HCT116 (cell line): ENCODE measurements around the gene SND1. TPM values are rescaled to one million over a fixed set of nuclear protein-coding genes. Genes with fewer than 3 reads are reported as not detected.

Experiments
- ATAC-seq: fragments of 200-7000 bp; cut with Tn5 transposase; 2 replicates; pipeline ENCODE4 v1.9.1; 2020; ENCODE audit warnings: mild to moderate bottlenecking, moderate library complexity
- BruUV-seq: library from RNA; stranded (reverse); fragments of 400-500 nt; replicated peaks from 2 replicates; lab custom pipeline; 2021; lab: Mats Ljungman, UMichigan
- CTCF ChIA-PET: fragments of 300-600 bp; sonication (Branson Sonifier 250); formaldehyde crosslinking; loops from one replicate; lab custom pipeline; 2021; ENCODE audit warnings: antibody characterized with exemption; lab: Charles Lee
- POLR2A ChIA-PET: fragments of 300-600, 350-600 bp; sonication (Branson Sonifier 250); formaldehyde crosslinking; loops from one replicate; lab custom pipeline; 2021; ENCODE audit warnings: antibody characterized with exemption; lab: Charles Lee
- RAD21 ChIA-PET, 2 experiments: fragments of 300-600 bp; sonication (Branson Sonifier 250); formaldehyde crosslinking; loops; one replicate each; lab custom pipeline; 2023; ENCODE audit warnings: low total read pairs in 2 of 2; ENCODE audit not compliant: uncharacterized antibody in 2 of 2, unreplicated experiment in 2 of 2, low non-redundant PET in 1 of 2; lab: Charles Lee
- DNase-seq: peaks from one replicate; pipeline ENCODE4 v3.0.0-alpha.2; 2010; ENCODE audit warnings: low read depth, low spot score
- H2AFZ ChIP-seq: fragments of 200-600 bp; shearing (Covaris generic), sonication (generic); 2 replicates; pipeline ENCODE4 v1.6.1; 2017; ENCODE audit warnings: low read depth, mixed run types, mixed read lengths, antibody characterized with exemption, low read length; ENCODE audit not compliant: poor library complexity, severe bottlenecking
- H3K27ac ChIP-seq: 2 replicates; pipeline ENCODE4 v1.5.1; 2012; ENCODE audit warnings: low read depth, low read length
- H3K27me3 ChIP-seq: fragments of 200-600 bp; sonication (generic); 2 replicates; pipeline ENCODE4 v1.6.1; 2016; ENCODE audit warnings: mixed run types, low read length, mixed read lengths; ENCODE audit not compliant: insufficient read depth
- H3K36me3 ChIP-seq, 2 experiments: fragments of 200-500 bp in 1 of 2; fragments of 200-600 bp in 1 of 2; sonication (Bioruptor generic) in 1 of 2; sonication (generic) in 1 of 2; 2 replicates each; pipeline versions ENCODE4 v1.5.1 to v1.6.1; 2014 to 2016; ENCODE audit warnings: low read length in 2 of 2, inconsistent platforms in 1 of 2, mixed read lengths in 1 of 2, mixed run types in 1 of 2; ENCODE audit not compliant: insufficient read depth in 2 of 2, control insufficient read depth in 1 of 2
- H3K4me1 ChIP-seq, 2 experiments: fragments of 200-600 bp in 1 of 2; sonication (generic) in 1 of 2; 2 replicates each; pipeline versions ENCODE4 v1.5.1 to v1.6.1; 2012 to 2017; ENCODE audit warnings: low read length in 2 of 2, inconsistent platforms in 1 of 2, mild to moderate bottlenecking in 1 of 2, mixed read lengths in 1 of 2, mixed run types in 1 of 2, moderate library complexity in 1 of 2; ENCODE audit not compliant: insufficient read depth in 2 of 2, control insufficient read depth in 1 of 2
- H3K4me2 ChIP-seq: fragments of 200-600 bp; sonication (generic); 2 replicates; pipeline ENCODE4 v1.6.1; 2017; ENCODE audit warnings: mixed run types, low read length, mixed read lengths
- H3K4me3 ChIP-seq, 2 experiments: fragments of 200-600 bp in 1 of 2; sonication (generic) in 1 of 2; replicated peaks in 1 of 2; 2 replicates each; pipeline ENCODE4 v1.5.1; 2011 to 2016; ENCODE audit warnings: low read length in 2 of 2, control low read depth in 1 of 2, low read depth in 1 of 2, mild to moderate bottlenecking in 1 of 2, mixed read lengths in 1 of 2, mixed run types in 1 of 2
- H3K79me2 ChIP-seq: fragments of 200-600 bp; sonication (generic); 2 replicates; pipeline ENCODE4 v1.6.1; 2017; ENCODE audit warnings: mild to moderate bottlenecking, mixed run types, low read length, moderate library complexity, mixed read lengths; ENCODE audit not compliant: insufficient read depth
- H3K9ac ChIP-seq: fragments of 200-600 bp; sonication (generic); 2 replicates; pipeline ENCODE4 v1.6.1; 2016; ENCODE audit warnings: low read length, mixed read lengths
- H3K9me2 ChIP-seq: fragments of 200-600 bp; sonication (generic), shearing (Covaris generic); 2 replicates; pipeline ENCODE4 v1.6.1; 2017; ENCODE audit warnings: mixed run types, mild to moderate bottlenecking, moderate library complexity; ENCODE audit not compliant: insufficient read depth
- H3K9me3 ChIP-seq, 2 experiments: fragments of 200-500 bp in 1 of 2; fragments of 200-600 bp in 1 of 2; sonication (Bioruptor generic) in 1 of 2; sonication (generic) in 1 of 2; 2 replicates each; pipeline ENCODE4 v1.6.1; 2014 to 2017; ENCODE audit warnings: low read length in 2 of 2, mixed read lengths in 2 of 2, inconsistent platforms in 1 of 2, low read depth in 1 of 2, mild to moderate bottlenecking in 1 of 2, mixed run types in 1 of 2, moderate library complexity in 1 of 2; ENCODE audit not compliant: control insufficient read depth in 1 of 2, insufficient read depth in 1 of 2
- H4K20me1 ChIP-seq: fragments of 200-600 bp; sonication (generic), shearing (Covaris generic); 2 replicates; pipeline ENCODE4 v1.6.1; 2017; ENCODE audit warnings: mixed run types, mild to moderate bottlenecking, moderate library complexity; ENCODE audit not compliant: insufficient read depth
- CBX3 ChIP-seq: IDR thresholded peaks from 2 replicates; pipeline ENCODE4 v1.6.1; 2012; ENCODE audit warnings: low read depth
- ELF1 ChIP-seq: IDR thresholded peaks from 2 replicates; pipeline ENCODE4 v1.6.1; 2012; ENCODE audit warnings: low read depth, borderline replicate concordance
- EZH2 ChIP-seq: fragments of 200-600 bp; sonication (generic); IDR thresholded peaks from 2 replicates; pipeline ENCODE4 v1.6.1; 2017; ENCODE audit warnings: antibody characterized with exemption, mixed run types
- EZH2phosphoT487 ChIP-seq: fragments of 200-600 bp; IDR thresholded peaks from 2 replicates; pipeline ENCODE4 v1.6.1; 2018; ENCODE audit warnings: antibody characterized with exemption, borderline replicate concordance
- JUND ChIP-seq: IDR thresholded peaks from 2 replicates; pipeline ENCODE4 v1.6.1; 2012
- MAX ChIP-seq: IDR thresholded peaks from 2 replicates; pipeline ENCODE4 v1.6.1; 2012
- POLR2A ChIP-seq: IDR thresholded peaks from 2 replicates; pipeline ENCODE4 v1.7.0; 2011; ENCODE audit warnings: borderline replicate concordance; ENCODE audit not compliant: insufficient read depth, insufficient read length; ENCODE audit errors: extremely low read depth
- POLR2AphosphoS5 ChIP-seq: IDR thresholded peaks from 2 replicates; pipeline ENCODE4 v1.6.1; 2011; ENCODE audit warnings: mild to moderate bottlenecking, low read depth, low read length, moderate library complexity
- RAD21 ChIP-seq: IDR thresholded peaks from 2 replicates; pipeline ENCODE4 v1.6.1; 2012; ENCODE audit warnings: low read depth, mild to moderate bottlenecking
- SP1 ChIP-seq: IDR thresholded peaks from 2 replicates; pipeline ENCODE4 v1.6.1; 2012; ENCODE audit warnings: low read depth
- SRF ChIP-seq: IDR thresholded peaks from 2 replicates; pipeline ENCODE4 v1.6.1; 2012; ENCODE audit warnings: low read depth
- TCF7L2 ChIP-seq: IDR thresholded peaks from 2 replicates; pipeline ENCODE4 v1.7.0; 2011; ENCODE audit warnings: borderline replicate concordance, inconsistent platforms; ENCODE audit not compliant: insufficient read depth, insufficient read length; ENCODE audit errors: extremely low read depth
- YY1 ChIP-seq: IDR thresholded peaks from 2 replicates; pipeline ENCODE4 v1.6.1; 2011; ENCODE audit warnings: low read length, low read depth, moderate library complexity, mild to moderate bottlenecking; ENCODE audit not compliant: insufficient replicate concordance; ENCODE audit errors: extremely low read depth
- ZFX ChIP-seq: fragments of 450-650 bp; IDR thresholded peaks from 2 replicates; pipeline ENCODE4 v1.6.1; 2017
- intact Hi-C: fragments of 100-400 bp; cut with micrococcal nuclease; formaldehyde crosslinking; loops from 2 replicates; pipeline ENCODE4 v1.10.0; 2022
- total RNA-seq: library from RNA; stranded (reverse); gene quantifications from one replicate; pipeline ENCODE4 v1.2.1, GENCODE V29; 2021; ENCODE audit not compliant: unreplicated experiment
- TF ChIP-seq, protein P1 (sequence below): IDR thresholded peaks from 2 replicates; pipeline ENCODE4 v1.6.1; 2012; ENCODE audit warnings: low read depth

Gene SND1
- total RNA-seq, 1 experiment from 2014 or later, result 169 TPM

DNA sequence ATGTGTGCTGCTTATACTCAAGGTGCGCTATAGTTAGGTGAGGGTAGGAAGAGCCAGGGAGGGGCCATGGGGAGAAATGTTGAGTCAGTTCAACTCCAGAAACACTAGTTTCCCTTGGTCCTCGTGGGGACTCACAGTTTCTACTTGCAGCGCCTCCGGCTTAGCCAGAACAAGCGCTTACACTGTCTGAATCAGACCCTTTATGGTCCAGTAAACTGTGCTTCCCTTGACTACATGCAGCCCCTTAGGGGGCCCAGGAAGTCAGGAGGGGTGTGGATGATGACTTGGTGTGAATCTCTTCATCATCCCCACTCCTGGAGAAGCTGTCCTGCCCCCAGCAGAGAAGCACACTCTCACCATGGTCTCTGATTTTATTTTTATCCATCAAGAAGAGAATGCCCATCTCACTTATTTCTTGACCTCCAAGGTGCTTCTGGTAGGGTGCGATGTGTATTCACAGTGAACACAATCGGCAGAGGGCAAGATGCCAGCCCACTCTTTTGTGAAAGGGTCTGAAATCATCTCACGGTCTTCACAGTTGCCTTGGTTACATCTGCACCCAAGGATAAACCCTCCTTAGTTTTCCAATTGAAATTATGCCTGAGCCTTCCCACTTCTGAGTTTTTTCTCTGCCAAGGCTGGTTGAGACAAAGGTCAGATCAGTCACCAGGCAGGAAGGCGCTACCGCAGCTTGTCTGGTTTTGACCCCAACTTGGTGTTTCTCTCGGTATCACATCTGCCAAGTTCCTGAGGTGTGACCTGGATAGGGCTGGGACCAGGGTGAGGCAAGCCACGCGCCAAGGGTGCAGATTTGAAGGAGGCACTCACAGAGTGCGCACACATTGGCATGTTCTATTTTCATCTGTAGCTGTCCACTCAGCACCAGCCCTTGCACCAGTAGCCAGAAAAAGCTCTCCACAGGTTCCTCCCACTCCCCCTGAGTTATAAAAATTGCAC lies 441.9 kb downstream of the SND1 start:
- Histone ChIP-seq H3K27me3 (no peaks in the 10 kb centered on the region), H4K20me1 (no peaks in the 10 kb centered on the region; the same call in 1 of the 2 replicates), H3K9ac (no peak overlapping the region), H3K4me3 (no peak overlapping the region), H3K9me3 (no peaks in the 10 kb centered on the region), H3K79me2 (no peaks in the 10 kb centered on the region), H3K4me2 (no peak overlapping the region), H2AFZ (no peak overlapping the region), H3K9me2 (no peaks in the 10 kb centered on the region), H3K36me3 (peaks cover 4 to 12% of the 10 kb centered on the region in 2 experiments; a peak in 2 of 4 replicates), H3K4me1 (no peaks in the 10 kb centered on the region), H3K27ac (no peak overlapping the region)
- ChIA-PET RAD21 (no interaction called here), POLR2A (no interaction called here), CTCF (no interaction called here)
- BruUV-seq, result no TSS peak
- DNase-seq, result no peak
- TF ChIP-seq POLR2AphosphoS5 (no peak), CBX3 (no peak), ZFX (no peak), JUND (no peak), YY1 (no peak), EZH2phosphoT487 (no peak)
- intact Hi-C loops, result no loop called here
- ATAC-seq, result no peak

GRCh38 chr7:128094686-128095085 lies 442.7 kb downstream of the SND1 start:
- no peaks in the 10 kb centered on the region; the same call in 1 of the 2 replicates for H4K20me1 ChIP-seq
- H3K27me3 ChIP-seq, result no peaks in the 10 kb centered on the region
- H3K9me2 ChIP-seq, result no peaks in the 10 kb centered on the region
- ATAC-seq, result no peak
- H3K4me2 ChIP-seq, result no peak overlapping the region
- no peak overlapping the region for H2AFZ ChIP-seq
- peaks cover 4 to 12% of the 10 kb centered on the region in 2 experiments; a peak in 2 of 4 replicates for H3K36me3 ChIP-seq
- DNase-seq, result no peak
- H3K27ac ChIP-seq, result no peak overlapping the region
- no peaks in the 10 kb centered on the region for H3K9me3 ChIP-seq
- H3K9ac ChIP-seq, result no peak overlapping the region
- ChIA-PET POLR2A (no interaction called here), RAD21 (no interaction called here), CTCF (no interaction called here)
- BruUV-seq, result no TSS peak
- intact Hi-C loops, result no loop called here
- no peak overlapping the region for H3K4me3 ChIP-seq
- TF ChIP-seq ZFX (no peak), TCF7L2 (no peak), EZH2 (no peak), POLR2A (no peak), MAX (no peak), YY1 (no peak), SP1 (no peak), JUND (no peak), POLR2AphosphoS5 (no peak), RAD21 (no peak), ELF1 (no peak), SRF (no peak)
- TF ChIP-seq, protein P1, sequence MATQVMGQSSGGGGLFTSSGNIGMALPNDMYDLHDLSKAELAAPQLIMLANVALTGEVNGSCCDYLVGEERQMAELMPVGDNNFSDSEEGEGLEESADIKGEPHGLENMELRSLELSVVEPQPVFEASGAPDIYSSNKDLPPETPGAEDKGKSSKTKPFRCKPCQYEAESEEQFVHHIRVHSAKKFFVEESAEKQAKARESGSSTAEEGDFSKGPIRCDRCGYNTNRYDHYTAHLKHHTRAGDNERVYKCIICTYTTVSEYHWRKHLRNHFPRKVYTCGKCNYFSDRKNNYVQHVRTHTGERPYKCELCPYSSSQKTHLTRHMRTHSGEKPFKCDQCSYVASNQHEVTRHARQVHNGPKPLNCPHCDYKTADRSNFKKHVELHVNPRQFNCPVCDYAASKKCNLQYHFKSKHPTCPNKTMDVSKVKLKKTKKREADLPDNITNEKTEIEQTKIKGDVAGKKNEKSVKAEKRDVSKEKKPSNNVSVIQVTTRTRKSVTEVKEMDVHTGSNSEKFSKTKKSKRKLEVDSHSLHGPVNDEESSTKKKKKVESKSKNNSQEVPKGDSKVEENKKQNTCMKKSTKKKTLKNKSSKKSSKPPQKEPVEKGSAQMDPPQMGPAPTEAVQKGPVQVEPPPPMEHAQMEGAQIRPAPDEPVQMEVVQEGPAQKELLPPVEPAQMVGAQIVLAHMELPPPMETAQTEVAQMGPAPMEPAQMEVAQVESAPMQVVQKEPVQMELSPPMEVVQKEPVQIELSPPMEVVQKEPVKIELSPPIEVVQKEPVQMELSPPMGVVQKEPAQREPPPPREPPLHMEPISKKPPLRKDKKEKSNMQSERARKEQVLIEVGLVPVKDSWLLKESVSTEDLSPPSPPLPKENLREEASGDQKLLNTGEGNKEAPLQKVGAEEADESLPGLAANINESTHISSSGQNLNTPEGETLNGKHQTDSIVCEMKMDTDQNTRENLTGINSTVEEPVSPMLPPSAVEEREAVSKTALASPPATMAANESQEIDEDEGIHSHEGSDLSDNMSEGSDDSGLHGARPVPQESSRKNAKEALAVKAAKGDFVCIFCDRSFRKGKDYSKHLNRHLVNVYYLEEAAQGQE, result no peak
- no peaks in the 10 kb centered on the region for H3K79me2 ChIP-seq
- no peaks in the 10 kb centered on the region for H3K4me1 ChIP-seq
